Pancreas (tissue), 10 donors: ENCODE results near the gene FAM227B. TPM values are rescaled to one million over a fixed set of nuclear protein-coding genes. Genes with fewer than 3 reads are reported as not detected.
A peak's percentile ranks its signal among the peaks of the same experiment; 100 is the strongest.
"Not testable (repeated sequence)": the region's sequence is repeated elsewhere in the genome, so short reads cannot be mapped to it uniquely, and the experiment has no call there.

ENCODE experiments used
- ATAC-seq, 4 donors: fragments of 200-7000 bp; cut with Tn5 transposase; one replicate each; pipeline versions ENCODE4 v1.8.0 to v1.9.1; 2020; ENCODE audit warnings: mild to moderate bottlenecking in 4 of 4, moderate library complexity in 4 of 4
- DNase-seq, 6 donors: peaks; one replicate each; pipeline ENCODE4 v3.0.0-alpha.2; 2020
- FAIRE-seq: peaks from 2 replicates; lab custom pipeline; 2012; peaks lifted over from hg19 to GRCh38; lab: Jason Lieb, UNC
- H3K27ac ChIP-seq, 4 donors: fragments of 200-600 bp; sonication (generic); 1 replicate in 3 of 4; 2 replicates in 1 of 4; pipeline versions ENCODE4 v1.5.0 to v1.8.0; 2020
- H3K27me3 ChIP-seq, 4 donors: fragments of 200-600 bp; one replicate each; pipeline ENCODE4 v1.8.0; 2021
- H3K36me3 ChIP-seq, 3 donors: fragments of 200-600 bp; sonication (generic) in 1 of 3; one replicate each; pipeline versions ENCODE4 v1.5.0 to v1.8.0; 2020 to 2021
- H3K4me1 ChIP-seq, 3 donors: fragments of 200-600 bp; one replicate each; pipeline ENCODE4 v1.8.0; 2021
- H3K4me3 ChIP-seq, 4 donors: fragments of 200-600 bp; sonication (generic) in 2 of 4; one replicate each; pipeline versions ENCODE4 v1.5.0 to v1.8.0; 2020 to 2021
- H3K9me3 ChIP-seq, 4 donors: fragments of 200-600 bp; one replicate each; pipeline ENCODE4 v1.8.0; 2021
- CTCF ChIP-seq, 4 donors: fragments of 200-600 bp; sonication (generic) in 3 of 4; IDR thresholded peaks; one replicate each; pipeline versions ENCODE4 v1.5.0 to v1.8.0; 2021; ENCODE audit warnings: antibody characterized with exemption in 4 of 4
- WGBS, 2 donors: extraction: QIAGEN DNeasy Blood & Tissue Kit; methylation state at CpG; one replicate each; pipeline ENCODE4 v1.1.7; 2013; 5-methylcytosine and 5-hydroxymethylcytosine counted together
- intact Hi-C, 3 donors: fragments of 100-400 bp; cut with DNase I; formaldehyde crosslinking; loops; one replicate each; pipeline versions ENCODE4 v1.11.1 to v1.14.2; 2022
- polyA plus RNA-seq, 2 donors: library from polyadenylated mRNA; stranded (reverse); fragments of 200-250 nt; gene quantifications; one replicate each; pipeline ENCODE4 v1.2.3, GENCODE V29; 2013
- total RNA-seq, 6 donors: library from RNA; stranded (reverse); fragmentation: NEBNext Ultra II Directional in 4 of 6; extraction: Animal tissue kit (Norgen Biotek cat#: 25700) in 4 of 6; gene quantifications; one replicate each; pipeline versions ENCODE4 v1.2.1 to v1.2.4, GENCODE V29; 2021 to 2023
- donor health status: healthy with polysubstance abuse.
- donor health status: DM: no; HTN: no; CAD: no; lungs with moderate emphysema.
- donor health status: DM: no; HTN: no; CAD: no.
- donor health status: control.
- donor health status: control.
- donor health status: Bipolar disorder and iron deficiency.
- donor health status: DM: yes; HTN: yes; CAD: no.
- donor health status: DM: no; HTN: no; CAD: no.
- donor health status: DM: no; HTN: no; CAD: no.
- donor health status: DM: yes; HTN: yes; CAD: no.

The FAM227B gene
- total and polyA plus RNA-seq, 8 donors: 3.1 to 6.5 (median 4.1) TPM

DNA sequence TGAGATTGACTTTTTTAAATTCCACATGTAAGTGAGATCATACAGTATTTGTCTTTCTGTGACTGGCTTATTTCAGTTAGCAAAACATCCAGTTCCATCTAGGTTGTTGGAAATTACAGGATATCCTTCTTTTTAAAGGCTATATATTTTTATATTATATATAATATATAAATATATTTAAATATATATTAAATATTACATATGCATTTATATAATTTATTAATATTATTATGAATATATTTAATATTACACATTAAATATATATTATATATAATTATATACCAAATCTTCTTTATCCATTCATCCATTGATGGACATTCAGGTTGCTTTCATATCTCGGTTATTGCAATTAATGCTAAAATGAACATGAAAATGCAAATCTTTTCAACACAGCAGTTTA is 49.9 kb downstream of the FAM227B start:
- ATAC-seq (no peak), FAIRE-seq (peak; percentile 68), DNase-seq (no peak)
- H3K27me3 ChIP-seq: no peaks in the 10 kb centered on the region
- H3K9me3 ChIP-seq: no peaks in the 10 kb centered on the region
- H3K27ac ChIP-seq: no peak overlapping the region
- intact Hi-C loops: no loop called here
- TF ChIP-seq CTCF (IDR thresholded peaks at IDR 0.05): no peak
- 91 to 98% methylated on average over 1 of the region's 1 CpG for WGBS, 2 donors
- no peak overlapping the region for H3K4me3 ChIP-seq
- no peaks in the 10 kb centered on the region for H3K36me3 ChIP-seq
- no peaks in the 10 kb centered on the region for H3K4me1 ChIP-seq

DNA sequence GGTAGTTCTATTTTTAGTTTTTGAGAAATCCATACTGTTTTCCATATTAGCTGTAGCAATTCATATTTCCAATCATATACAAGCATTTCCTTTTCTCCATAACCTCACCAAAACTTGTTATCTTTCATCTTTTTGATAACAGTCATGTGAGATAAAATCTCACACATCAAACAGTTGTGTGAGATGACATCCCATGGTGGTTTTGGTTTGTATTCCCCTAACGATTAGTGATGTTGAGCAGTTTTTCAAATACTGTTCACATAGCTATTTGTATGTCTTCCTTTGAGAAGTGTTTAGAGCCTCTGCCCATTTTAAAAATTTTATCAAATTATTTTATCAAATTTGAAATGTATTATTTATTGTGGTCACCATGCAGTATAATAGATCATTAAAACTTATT is 50.4 kb downstream of the FAM227B start:
- no peak for FAIRE-seq

DNA sequence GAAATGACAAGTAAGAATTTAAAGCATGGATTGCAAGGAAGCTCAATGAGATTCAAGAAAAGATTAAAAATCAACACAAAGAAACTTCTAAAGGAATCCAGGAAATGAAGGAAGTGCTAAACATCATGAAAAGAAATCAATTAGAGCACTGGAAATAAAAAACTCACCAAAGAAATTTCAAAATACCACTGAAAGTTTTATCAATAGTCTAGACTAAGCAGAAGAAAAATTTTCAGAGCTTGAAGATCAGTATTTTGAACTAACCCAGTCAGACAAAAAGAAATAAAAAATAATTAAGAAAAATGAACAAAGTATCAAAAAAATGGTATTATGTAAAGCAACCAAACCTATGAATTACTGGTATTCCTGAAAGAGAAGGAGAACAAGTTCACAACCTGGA is 60.6 kb downstream of the FAM227B start:
- FAIRE-seq (no peak), DNase-seq (no peak), ATAC-seq (no peak)
- Histone ChIP-seq H3K4me1 (no peaks in the 10 kb centered on the region), H3K27ac (no peak overlapping the region), H3K4me3 (no peak overlapping the region), H3K36me3 (no peaks in the 10 kb centered on the region), H3K27me3 (no peaks in the 10 kb centered on the region), H3K9me3 (no peaks in the 10 kb centered on the region)
- intact Hi-C loops: no loop called here
- no peak for TF ChIP-seq CTCF (IDR thresholded peaks at IDR 0.05)

More for the DNA sequence above, 50.4 kb downstream of the FAM227B start:
- intact Hi-C loops: no loop called here
- no peaks in the 10 kb centered on the region for H3K9me3 ChIP-seq
- H3K36me3 ChIP-seq: no peaks in the 10 kb centered on the region
- DNase-seq (no peak), ATAC-seq (no peak)
- no peak for TF ChIP-seq CTCF (IDR thresholded peaks at IDR 0.05)
- H3K27me3 ChIP-seq: no peaks in the 10 kb centered on the region
- no peak overlapping the region for H3K4me3 ChIP-seq
- H3K27ac ChIP-seq: no peak overlapping the region
- WGBS, 2 donors: 71 to 87% methylated on average over 1 of the region's 1 CpG
- no peaks in the 10 kb centered on the region for H3K4me1 ChIP-seq

DNA sequence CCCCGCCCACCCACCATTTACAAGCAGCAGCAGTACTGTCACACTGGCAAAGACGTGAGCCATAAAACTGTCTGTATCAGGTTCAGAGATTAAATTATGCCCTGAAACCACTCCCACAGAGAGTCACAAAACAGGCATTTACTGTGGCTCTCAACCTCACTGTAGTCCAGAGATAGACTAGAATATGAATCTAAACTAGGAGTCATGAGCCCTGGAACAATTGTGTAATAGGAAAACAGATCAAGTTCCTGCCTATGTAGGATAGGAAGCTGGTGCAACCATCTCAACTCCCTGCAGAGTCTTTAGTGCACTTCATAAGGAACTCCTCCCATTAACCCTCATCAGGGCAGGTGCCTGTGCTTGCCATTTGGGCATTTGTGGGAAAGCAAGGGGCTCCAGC is 61.7 kb downstream of the FAM227B start:
- Histone ChIP-seq H3K9me3 (no peaks in the 10 kb centered on the region), H3K27me3 (no peaks in the 10 kb centered on the region), H3K27ac (no peak overlapping the region), H3K4me1 (no peaks in the 10 kb centered on the region), H3K4me3 (no peak overlapping the region), H3K36me3 (no peaks in the 10 kb centered on the region)
- FAIRE-seq (no peak), DNase-seq (no peak), ATAC-seq (no peak)
- 83 to 84% methylated on average over 2 of the region's 2 CpGs for WGBS, 2 donors
- intact Hi-C loops: no loop called here
- no peak for TF ChIP-seq CTCF (IDR thresholded peaks at IDR 0.05)

DNA sequence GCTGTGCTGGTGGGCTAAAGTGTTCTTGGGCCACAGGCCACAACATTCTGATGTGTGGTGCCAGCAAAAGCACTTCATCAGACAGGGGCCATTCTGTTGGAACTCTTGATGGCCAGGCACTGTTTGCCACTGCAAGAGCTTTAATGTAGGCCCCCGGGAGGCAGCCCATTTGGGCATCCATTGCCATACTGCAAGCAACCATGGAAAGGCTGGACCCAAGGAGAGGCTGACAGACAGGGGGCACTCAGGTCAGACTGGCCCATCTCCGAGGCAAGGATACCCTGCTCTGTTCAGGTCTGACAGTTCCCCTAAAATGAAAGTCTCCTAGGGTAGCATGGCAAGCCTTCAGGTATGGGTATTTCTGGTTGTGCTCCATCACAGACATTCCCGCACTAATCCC is 64.2 kb downstream of the FAM227B start:
- no peaks in the 10 kb centered on the region for H3K9me3 ChIP-seq
- no peak for TF ChIP-seq CTCF (IDR thresholded peaks at IDR 0.05)
- DNase-seq: no peak
- ATAC-seq: no peak
- no peak for FAIRE-seq
- H3K4me1 ChIP-seq: no peaks in the 10 kb centered on the region
- H3K27me3 ChIP-seq: no peaks in the 10 kb centered on the region
- H3K27ac ChIP-seq: no peak overlapping the region
- WGBS, 2 donors: 92 to 94% methylated on average over 3 of the region's 3 CpGs
- intact Hi-C loops: no loop called here
- H3K36me3 ChIP-seq: no peaks in the 10 kb centered on the region
- no peak overlapping the region for H3K4me3 ChIP-seq

DNA sequence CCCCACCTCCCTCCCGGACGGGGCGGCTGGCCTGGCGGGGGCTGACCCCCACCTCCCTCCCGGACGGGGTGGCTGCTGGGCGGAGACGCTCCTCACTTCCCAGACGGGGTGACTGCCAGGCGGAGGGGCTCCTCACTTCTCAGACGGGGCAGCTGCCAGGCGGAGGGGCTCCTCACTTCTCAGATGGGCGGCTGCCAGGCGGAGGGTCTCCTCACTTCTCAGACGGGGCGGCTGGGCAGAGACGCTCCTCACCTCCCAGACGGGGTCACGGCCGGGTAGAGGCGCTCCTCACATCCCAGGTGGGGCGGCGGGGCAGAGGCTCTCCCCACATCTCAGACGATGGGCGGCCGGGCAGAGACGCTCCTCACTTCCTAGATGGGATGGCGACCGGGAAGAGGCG is 70.3 kb downstream of the FAM227B start:
- peak in 1 of 6 donors; percentile 21 for DNase-seq
- H3K9me3 ChIP-seq, ATAC-seq, H3K27ac ChIP-seq, intact Hi-C loops, H3K27me3 ChIP-seq, H3K4me1 ChIP-seq, H3K4me3 ChIP-seq, H3K36me3 ChIP-seq, FAIRE-seq: not testable (repeated sequence)
- WGBS, 2 donors: 94 to 100% methylated on average over 2 to 27 of the region's 30 CpGs
